CD4-positive, alpha-beta T cell treated with Interleukin-4 for 4 hours (primary cell): ENCODE data around the gene PROSER2.
"Not testable (repeated sequence)": the region's sequence is repeated elsewhere in the genome, so short reads cannot be mapped to it uniquely, and the experiment has no call there.

Experiments used
- DNase-seq: peaks from one replicate; pipeline ENCODE4 v3.0.0-alpha.2; 2020

Gene PROSER2

GRCh38 chr10:11837372-11838161 lies 14.4 kb downstream of the PROSER2 start:
- no peak for DNase-seq

DNA sequence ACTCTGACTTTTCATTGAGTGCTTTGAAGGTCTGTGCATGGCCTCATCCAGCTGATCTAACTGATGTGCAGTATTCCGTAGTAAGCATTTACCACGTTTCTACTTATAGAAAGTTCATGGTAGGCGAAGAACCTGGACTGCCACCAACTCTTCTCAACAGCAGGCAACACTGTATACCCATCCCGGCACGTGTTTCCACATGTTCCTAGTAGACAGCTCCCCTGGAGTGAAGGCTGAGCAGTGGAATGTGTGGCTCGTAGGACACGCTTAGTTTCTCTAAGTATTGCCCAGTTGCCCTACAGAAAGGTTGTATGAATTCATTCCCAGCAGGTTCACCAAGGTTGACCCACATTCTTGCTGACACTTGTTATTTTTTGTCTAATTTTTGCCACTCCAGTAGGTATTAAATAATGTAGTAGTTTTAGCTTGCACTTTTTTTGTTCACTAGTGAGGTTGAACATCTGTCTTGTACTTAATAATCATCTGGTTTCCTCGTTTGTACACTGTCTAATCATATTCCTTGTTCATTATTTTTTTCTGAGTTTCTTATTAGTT lies 15.2 kb downstream of the PROSER2 start:
- DNase-seq, result no peak

- DNase-seq, result no peak
Measured at GRCh38 chr10:11841375-11841774, 18.2 kb downstream of the PROSER2 start.

DNA sequence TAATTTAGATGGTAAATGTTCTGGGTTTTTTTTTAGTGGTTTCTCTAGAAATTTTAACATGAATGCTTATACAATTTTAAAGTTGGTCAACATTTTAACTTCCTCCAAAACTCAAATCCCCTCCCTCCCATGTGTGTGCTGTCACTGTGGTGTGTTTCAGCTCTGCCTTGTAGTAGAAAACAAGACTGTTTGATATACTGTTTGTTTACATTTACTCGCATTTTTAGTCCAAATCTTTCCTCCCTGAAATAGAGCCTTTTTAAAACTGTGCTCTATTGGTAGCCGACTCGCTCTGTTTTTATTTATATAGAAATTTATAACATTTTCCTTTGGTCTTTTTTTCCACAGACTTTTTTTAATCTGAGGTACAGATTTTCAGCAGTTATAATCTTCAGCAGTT lies 19.3 kb downstream of the PROSER2 start:
- no peak for DNase-seq

- DNase-seq, result no peak
Measured at GRCh38 chr10:11845113-11845512, 22.0 kb downstream of the PROSER2 start.

- no peak for DNase-seq
Measured at GRCh38 chr10:11846542-11846941, 23.4 kb downstream of the PROSER2 start.

DNA sequence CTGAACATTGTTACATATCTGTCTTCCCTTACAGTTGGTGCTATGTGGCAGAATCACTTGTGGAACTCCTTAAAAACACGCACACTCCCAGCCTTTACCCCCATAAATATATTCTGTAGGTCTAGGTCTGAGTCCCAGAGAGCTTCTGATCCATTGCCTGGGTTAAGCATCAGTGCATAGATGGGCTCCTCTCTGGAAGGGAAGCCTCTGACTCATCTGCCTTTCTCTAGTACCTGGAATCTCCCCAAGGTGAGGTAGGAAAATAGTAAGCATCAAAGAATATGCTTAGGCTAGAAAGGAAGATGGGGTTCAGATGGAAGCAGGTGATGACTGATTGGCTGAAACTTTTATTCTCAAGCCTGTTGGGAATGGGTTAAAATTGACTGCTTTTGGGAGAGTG lies 26.1 kb downstream of the PROSER2 start:
- DNase-seq, result no peak

DNA sequence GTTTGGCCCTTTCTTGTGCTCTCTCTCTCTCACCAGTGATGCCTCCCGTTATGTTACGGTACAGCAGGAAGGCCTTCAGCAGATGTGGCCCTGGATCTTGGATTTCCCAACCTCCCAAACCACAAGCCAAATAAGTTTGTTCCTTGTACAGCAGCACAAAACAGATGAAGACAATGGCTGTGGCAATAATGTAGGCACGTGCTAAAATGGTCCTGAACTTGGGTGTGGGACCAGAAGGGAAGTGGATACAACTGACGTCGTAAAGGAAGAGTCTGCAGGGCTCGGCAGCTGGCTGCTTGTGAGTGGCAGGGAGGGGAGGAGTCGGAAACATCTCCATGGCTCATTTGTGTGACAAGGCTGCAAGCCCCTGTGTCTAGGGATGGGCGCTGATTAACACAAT lies 26.8 kb downstream of the PROSER2 start:
- DNase-seq, result no peak

DNA sequence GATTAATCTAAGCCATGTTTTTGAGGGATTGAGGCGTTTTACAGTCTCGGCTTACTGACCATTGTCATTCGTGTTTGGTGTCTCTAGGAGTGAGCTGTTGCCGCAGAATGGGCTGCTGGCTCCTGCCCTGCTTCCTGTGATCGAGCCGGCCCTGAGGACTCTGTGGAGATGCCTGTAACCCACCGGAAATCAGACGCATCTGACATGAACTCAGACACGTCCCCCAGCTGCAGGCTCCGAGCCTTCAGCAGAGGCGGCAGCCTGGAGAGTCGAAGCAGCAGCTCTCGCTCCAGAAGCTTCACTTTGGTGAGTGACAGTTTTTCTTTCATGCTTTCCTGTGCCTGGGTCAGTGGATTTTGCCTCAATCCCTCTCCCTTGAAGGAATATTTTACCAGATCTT lies 28.8 kb downstream of the PROSER2 start:
- DNase-seq, result no peak

GRCh38 chr10:11852637-11853036 lies 29.5 kb downstream of the PROSER2 start:
- not testable (repeated sequence) for DNase-seq

GRCh38 chr10:11853468-11853867 lies 30.3 kb downstream of the PROSER2 start:
- DNase-seq, result no peak

DNA sequence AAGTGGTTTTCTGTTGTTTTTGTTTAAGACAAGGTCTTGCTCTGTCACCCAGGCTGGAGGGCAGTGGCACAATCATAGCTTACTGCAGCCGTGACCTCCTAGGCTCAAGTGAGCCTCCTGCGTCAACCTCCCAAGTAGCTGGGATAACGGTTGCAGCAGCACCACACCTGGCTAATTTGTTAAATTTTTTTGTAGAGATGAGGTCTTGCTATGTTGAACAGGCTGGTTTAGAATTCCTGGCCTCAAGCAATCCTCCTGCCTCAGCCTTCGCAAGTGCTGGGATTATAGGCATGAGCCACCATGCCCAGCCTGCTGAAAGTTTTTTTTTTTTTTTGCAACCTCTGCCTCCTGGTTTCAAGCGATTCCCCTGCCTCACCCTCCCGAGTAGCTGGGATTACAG lies 31.1 kb downstream of the PROSER2 start:
- no peak for DNase-seq

- DNase-seq, result no peak
Measured at GRCh38 chr10:11856089-11856488, 32.9 kb downstream of the PROSER2 start.

GRCh38 chr10:11856678-11857077 lies 33.5 kb downstream of the PROSER2 start:
- DNase-seq, result no peak

- DNase-seq, result no peak
Measured at GRCh38 chr10:11858093-11858492, 34.9 kb downstream of the PROSER2 start.

DNA sequence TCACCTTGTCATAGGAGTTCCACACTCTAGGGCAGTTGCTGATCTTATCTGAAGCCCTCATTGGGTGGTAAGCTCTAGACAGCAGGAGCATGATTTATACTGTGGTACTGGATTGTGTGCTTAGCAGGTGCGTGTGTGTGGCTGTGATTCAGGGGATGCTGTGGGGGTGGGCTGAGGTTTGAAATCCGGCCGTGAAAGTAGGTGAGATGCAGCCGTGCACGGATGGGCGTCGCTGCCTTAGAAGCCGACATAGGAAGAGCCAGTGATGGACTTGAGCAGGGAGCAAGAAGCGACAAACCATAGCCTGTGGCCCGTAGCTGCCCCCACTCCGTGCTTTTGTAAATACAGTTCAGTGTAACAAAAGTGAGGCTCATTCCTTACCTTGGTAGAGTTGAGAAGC lies 38.2 kb downstream of the PROSER2 start:
- no peak for DNase-seq

DNA sequence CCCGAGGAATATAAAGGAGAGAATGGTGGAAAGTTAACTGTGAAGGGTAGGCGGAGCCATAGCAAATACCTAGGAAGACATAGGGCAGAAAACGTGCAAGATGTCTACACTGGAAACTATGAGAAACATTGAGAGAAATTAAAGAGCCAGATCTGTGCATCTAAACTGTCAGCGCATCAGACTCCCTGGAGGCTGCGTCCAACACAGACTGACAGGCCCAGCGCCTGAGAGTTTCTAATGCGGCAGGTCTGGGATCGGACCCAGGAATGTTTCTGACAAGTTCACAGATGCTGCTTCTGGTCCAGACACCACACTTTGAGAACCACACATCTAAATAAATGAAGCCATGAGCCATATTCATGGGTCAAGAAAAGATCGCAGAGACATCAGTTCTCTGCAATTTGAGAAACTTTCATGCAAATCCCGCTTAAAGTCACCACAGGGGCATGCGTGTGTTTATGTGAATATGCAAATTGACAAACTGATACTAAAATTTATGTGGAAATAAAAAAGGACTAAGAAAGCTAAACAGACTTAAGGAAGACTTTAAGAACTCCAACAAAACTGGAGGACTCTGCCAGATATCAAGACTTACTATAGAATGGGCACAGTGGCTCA lies 38.8 kb downstream of the PROSER2 start:
- DNase-seq, result no peak

DNA sequence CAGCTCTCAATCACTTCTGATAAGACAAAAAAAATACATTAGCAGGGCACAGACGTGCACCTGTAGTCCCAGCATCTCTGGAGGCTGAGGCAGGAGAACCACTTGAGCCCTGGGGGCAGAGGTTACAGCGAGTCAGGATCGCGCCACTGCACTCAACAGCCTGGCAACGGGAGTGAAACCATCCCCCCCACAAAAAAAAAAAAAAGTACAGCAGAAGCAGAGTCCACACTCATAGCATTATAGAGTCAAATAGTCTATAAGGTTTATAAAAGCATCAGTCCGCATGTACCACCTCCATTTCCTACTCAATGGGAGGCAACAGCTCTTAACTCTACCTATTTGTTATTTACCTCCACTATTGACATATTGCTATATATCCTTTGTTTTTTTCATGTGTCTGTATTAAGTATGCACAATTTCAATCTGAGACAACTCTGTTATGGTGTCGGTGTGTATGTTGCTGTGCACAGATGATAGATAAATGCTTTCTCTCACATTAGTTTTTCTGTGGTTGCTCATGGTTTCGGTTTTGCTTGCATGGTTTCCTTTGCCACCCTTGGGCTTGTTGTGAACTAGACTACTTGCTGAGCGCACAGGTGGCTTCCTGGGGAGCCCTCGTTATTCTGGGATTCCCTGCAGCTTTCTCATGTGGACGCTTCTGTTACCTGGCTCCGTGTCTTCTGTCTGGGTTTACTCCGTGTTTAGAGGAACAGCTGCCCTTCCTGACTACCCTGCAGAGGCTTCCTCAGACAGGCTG lies 40.4 kb downstream of the PROSER2 start:
- peak; percentile 66 for DNase-seq

DNA sequence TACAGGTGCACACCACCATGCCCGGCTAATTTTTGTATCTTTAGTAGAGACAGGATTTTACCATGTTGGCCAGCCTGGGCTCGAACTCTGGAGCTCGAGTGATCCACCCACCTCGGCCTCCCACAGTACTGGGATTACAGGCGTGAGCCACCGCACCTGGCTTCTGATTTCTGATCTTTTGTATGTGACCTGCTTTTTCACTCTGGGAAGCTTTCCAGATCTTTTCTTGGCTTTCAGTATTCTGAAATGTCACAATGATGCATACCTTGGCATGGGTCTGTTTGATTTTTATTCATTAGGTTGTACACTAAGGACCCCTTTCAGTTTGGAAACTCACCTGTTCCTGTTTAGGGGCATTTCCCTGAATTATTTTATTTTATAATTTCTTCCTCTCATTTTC lies 41.6 kb downstream of the PROSER2 start:
- DNase-seq, result no peak

- no peak for DNase-seq
Measured at GRCh38 chr10:11865561-11865960, 42.4 kb downstream of the PROSER2 start.

DNA sequence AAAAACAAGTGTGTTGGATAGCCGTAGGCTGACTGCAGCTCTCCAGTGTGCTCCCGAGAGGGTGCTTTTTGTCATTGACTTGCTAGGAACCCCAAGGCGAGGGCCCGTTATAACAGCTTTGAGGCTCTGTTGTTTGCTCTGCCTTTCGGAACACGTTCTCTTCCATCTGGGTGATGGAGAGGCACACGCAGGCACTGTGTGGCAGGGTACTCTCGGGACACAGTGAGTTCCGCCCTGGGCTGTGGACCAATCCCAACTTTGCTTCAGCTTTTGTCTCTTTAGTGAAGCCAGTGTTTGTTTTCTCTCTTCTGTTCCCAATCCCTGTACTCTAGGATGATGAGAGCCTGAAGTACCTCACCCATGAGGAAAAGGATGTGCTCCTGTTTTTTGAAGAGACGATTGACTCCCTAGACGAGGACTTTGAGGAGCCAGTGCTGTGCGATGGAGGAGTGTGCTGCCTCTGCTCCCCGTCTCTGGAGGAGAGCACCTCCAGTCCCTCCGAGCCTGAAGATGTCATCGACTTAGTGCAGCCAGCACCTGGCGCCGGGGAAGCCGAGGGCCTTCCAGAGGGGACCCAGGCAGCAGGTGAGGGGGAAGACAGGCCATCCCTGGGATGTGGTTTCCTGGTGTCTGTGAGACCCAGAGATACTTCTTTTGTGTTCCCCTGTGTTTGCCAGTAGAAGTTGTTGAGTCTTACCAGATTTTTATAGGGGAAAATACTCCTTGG lies 43.2 kb downstream of the PROSER2 start:
- DNase-seq, result no peak

DNA sequence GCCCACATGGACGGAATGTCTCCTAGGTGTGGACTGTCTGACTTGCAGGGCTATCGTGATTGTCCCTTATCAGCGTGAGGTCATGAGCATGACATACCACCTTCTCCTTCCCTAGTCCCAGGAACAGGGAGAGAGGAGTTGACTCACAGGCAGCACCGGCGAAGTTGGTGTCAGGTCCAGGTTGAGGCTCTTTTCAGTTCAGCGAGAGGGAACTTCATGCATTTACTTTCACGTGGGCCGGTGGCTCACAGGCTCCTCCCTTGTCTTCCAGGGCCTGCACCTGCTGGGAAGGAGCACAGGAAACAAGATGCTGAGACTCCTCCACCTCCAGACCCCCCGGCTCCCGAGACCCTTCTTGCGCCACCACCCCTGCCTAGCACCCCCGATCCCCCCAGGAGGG lies 46.1 kb downstream of the PROSER2 start:
- DNase-seq, result no peak
